ENCODE data around the gene SLC26A5. TPM values are rescaled to one million over a fixed set of nuclear protein-coding genes. Genes with fewer than 3 reads are reported as not detected.

Gene SLC26A5
- total and polyA plus RNA-seq, 2 donors (not counting 3 experiments of a cell fraction or from before 2014, with no cell fraction given), result not detected

DNA sequence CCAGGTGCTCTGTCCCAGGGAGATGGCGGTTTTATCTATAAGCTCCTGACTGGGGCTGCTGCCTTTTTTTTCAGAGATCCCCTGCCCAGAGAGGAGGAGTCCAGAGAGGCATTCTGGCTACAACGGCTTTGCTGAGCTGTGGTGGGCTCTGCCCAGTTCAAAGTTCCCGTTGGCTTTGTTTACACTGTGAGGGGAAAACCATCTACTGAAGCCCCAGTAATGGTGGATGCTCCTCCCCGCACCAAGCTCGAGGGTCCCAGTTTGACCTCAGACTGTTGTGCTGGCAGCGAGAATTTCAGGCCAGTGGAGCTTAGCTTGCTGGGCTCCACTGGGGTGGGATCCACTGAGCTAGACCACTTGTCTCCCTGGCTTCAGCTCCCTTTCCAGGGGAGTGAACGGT is 16.4 kb upstream of the SLC26A5 start:
- Histone ChIP-seq H3K9me1 (replicated peaks; ENCODE audit: control insufficient read depth, extremely low read depth, insufficient read depth, low read length) (no peaks in the 10 kb centered on the region), H3K4me2 (ENCODE audit: insufficient read depth, low read length) (no peak overlapping the region), H2AFZ (ENCODE audit: low read depth, low read length) (no peak overlapping the region), H3K4me1 (ENCODE audit: control insufficient read depth, extremely low read depth, insufficient read depth, low read length) (no peaks in the 10 kb centered on the region), H3K79me2 (ENCODE audit: control insufficient read depth, insufficient read depth, low read length) (no peaks in the 10 kb centered on the region), H3K27me3 (ENCODE audit: control insufficient read depth in 2 of 2, insufficient read depth in 2 of 2, low read length in 2 of 2) (peaks cover 0 to 3% of the 10 kb centered on the region in 2 experiments), H3K4me3 (replicated peaks in 1 of 3; ENCODE audit: insufficient read depth in 1 of 3, low read depth in 1 of 3, low read length in 3 of 3) (no peak overlapping the region), H4K20me1 (replicated peaks; ENCODE audit: control insufficient read depth, extremely low read depth, insufficient read depth, low read length) (no peaks in the 10 kb centered on the region), H3K9me3 (replicated peaks; ENCODE audit: control insufficient read depth, insufficient read depth, low read length) (no peaks in the 10 kb centered on the region), H3K36me3 (ENCODE audit: control insufficient read depth in 2 of 2, extremely low read depth in 1 of 2, insufficient read depth in 2 of 2, low read length in 2 of 2) (no peaks in the 10 kb centered on the region), H3K27ac (ENCODE audit: insufficient read depth, low read depth, low read length) (no peak overlapping the region), H3K9ac (replicated peaks; ENCODE audit: extremely low read depth, insufficient read depth, low read length) (no peak overlapping the region)
- no TSS peak for BruUV-seq (replicated peaks)
- FAIRE-seq, result no peak
- dilution Hi-C loops (cut with MboI; ENCODE audit: extremely low pct_ligation_motif_present, low sequenced_read_pairs) (no loop called here), intact Hi-C loops (cut with micrococcal nuclease) (no loop called here)
- ChIA-PET CTCF (interaction anchor here (1.4 kb wide), 1 partner anchor 17 kb away, joined by 3 read pairs; the partner anchor contains the start of gene SLC26A5), POLR2A (no interaction called here)
- no peak for DNase-seq (ENCODE audit: low read depth, low spot score)
- TF ChIP-seq JUN (IDR thresholded peaks at IDR 0.05; ENCODE audit: borderline replicate concordance, insufficient read depth, insufficient read length, low read depth) (no peak), POLR2AphosphoS5 (IDR thresholded peaks at IDR 0.05; ENCODE audit: insufficient read depth, low read depth, low read length) (no peak)

DNA sequence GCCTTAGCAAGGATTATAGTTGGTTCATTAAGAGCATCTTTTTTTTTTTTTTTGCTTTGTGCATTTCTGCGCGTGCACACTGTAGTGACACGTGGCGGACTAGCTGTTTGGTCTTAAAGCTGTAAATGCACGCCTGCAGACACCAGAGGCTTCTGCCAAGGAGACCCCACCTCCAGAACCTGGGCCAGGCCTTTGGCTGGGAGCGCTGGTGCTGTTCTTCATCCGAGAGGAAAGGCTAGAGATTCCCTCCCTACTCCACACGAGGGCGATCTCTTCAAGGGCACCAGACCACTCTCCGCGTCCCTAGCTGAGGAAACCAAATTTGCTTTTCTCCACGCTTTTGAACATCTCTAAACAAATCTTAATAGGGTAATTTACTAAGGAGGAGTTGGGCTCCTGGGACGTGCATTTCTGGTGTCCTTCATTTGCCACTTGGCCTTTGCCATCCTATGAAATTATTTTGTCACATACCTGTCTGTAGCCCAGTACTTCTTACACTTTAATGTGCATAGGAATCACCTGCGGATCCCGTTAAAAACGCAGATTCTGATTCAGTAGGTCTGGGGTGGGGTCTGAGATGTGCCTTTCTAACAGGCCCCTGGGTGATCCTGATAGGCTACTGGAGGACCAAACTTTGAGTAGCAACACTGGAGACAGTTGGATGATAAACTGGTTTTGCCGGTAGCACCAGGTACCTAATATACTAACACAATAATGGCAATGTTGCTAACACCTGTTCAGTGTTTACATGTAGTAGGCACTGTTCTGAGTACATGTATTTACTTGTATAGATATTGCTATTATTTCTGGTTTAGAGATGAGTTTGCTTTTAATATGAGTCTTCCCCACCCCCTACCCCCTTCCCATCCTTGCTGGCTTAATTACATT is 1.3 kb upstream of the SLC26A5 start:
- ChIA-PET CTCF (interaction anchor here (0.5 to 1.4 kb wide), 5 partner anchors 10 to 821 kb away, joined by 3 to 9 read pairs (median 5); no protein-coding TSS in a partner anchor), POLR2A (no interaction called here)
- Histone ChIP-seq H4K20me1 (replicated peaks; ENCODE audit: control insufficient read depth, extremely low read depth, insufficient read depth, low read length) (no peaks in the 10 kb centered on the region), H3K4me1 (ENCODE audit: control insufficient read depth, extremely low read depth, insufficient read depth, low read length) (peaks cover 7% of the 10 kb centered on the region), H3K27me3 (ENCODE audit: control insufficient read depth in 2 of 2, insufficient read depth in 2 of 2, low read length in 2 of 2) (peaks cover 35 to 46% of the 10 kb centered on the region in 2 experiments), H3K9ac (replicated peaks; ENCODE audit: extremely low read depth, insufficient read depth, low read length) (no peak overlapping the region), H3K9me3 (replicated peaks; ENCODE audit: control insufficient read depth, insufficient read depth, low read length) (no peaks in the 10 kb centered on the region), H3K36me3 (ENCODE audit: control insufficient read depth in 2 of 2, extremely low read depth in 1 of 2, insufficient read depth in 2 of 2, low read length in 2 of 2) (no peaks in the 10 kb centered on the region), H3K4me2 (ENCODE audit: insufficient read depth, low read length) (no peak overlapping the region), H3K4me3 (replicated peaks in 1 of 3; ENCODE audit: insufficient read depth in 1 of 3, low read depth in 1 of 3, low read length in 3 of 3) (no peak overlapping the region), H3K9me1 (replicated peaks; ENCODE audit: control insufficient read depth, extremely low read depth, insufficient read depth, low read length) (no peaks in the 10 kb centered on the region), H3K27ac (ENCODE audit: insufficient read depth, low read depth, low read length) (no peak overlapping the region), H3K79me2 (ENCODE audit: control insufficient read depth, insufficient read depth, low read length) (no peaks in the 10 kb centered on the region), H2AFZ (ENCODE audit: low read depth, low read length) (no peak overlapping the region)
- FAIRE-seq, result peak; percentile 80
- BruUV-seq (replicated peaks), result no TSS peak
- dilution Hi-C loops (cut with MboI; ENCODE audit: extremely low pct_ligation_motif_present, low sequenced_read_pairs), result no loop called here
- TF ChIP-seq, protein P1, sequence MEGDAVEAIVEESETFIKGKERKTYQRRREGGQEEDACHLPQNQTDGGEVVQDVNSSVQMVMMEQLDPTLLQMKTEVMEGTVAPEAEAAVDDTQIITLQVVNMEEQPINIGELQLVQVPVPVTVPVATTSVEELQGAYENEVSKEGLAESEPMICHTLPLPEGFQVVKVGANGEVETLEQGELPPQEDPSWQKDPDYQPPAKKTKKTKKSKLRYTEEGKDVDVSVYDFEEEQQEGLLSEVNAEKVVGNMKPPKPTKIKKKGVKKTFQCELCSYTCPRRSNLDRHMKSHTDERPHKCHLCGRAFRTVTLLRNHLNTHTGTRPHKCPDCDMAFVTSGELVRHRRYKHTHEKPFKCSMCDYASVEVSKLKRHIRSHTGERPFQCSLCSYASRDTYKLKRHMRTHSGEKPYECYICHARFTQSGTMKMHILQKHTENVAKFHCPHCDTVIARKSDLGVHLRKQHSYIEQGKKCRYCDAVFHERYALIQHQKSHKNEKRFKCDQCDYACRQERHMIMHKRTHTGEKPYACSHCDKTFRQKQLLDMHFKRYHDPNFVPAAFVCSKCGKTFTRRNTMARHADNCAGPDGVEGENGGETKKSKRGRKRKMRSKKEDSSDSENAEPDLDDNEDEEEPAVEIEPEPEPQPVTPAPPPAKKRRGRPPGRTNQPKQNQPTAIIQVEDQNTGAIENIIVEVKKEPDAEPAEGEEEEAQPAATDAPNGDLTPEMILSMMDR (IDR thresholded peaks at IDR 0.05; ENCODE audit: extremely low read depth in 1 of 2, insufficient read depth in 1 of 2, low read depth in 1 of 2, low read length in 2 of 2), result peak; percentile 59 to 83
- TF ChIP-seq EZH2 (IDR thresholded peaks at IDR 0.05; ENCODE audit: borderline replicate concordance, low read depth, low read length, severe bottlenecking), result no peak
- peak; percentile 39 for DNase-seq (ENCODE audit: low read depth, low spot score)
- intact Hi-C loops (cut with micrococcal nuclease), result loop anchor here (1.0 to 5.0 kb wide), 3 partner anchors 150 to 713 kb away; partner anchors contain the start of gene PMPCB
